ENCODE data around the gene RAB14. TPM values are rescaled to one million over a fixed set of nuclear protein-coding genes. Genes with fewer than 3 reads are reported as not detected.
A peak's percentile ranks its signal among the peaks of the same experiment; 100 is the strongest.

Gene RAB14
- total RNA-seq, 1 donor from 2014 or later: 50.6 TPM

GRCh38 chr9:121219530-121219929 lies 17.9 kb upstream of the RAB14 start:
- no peak for DNase-seq

DNA sequence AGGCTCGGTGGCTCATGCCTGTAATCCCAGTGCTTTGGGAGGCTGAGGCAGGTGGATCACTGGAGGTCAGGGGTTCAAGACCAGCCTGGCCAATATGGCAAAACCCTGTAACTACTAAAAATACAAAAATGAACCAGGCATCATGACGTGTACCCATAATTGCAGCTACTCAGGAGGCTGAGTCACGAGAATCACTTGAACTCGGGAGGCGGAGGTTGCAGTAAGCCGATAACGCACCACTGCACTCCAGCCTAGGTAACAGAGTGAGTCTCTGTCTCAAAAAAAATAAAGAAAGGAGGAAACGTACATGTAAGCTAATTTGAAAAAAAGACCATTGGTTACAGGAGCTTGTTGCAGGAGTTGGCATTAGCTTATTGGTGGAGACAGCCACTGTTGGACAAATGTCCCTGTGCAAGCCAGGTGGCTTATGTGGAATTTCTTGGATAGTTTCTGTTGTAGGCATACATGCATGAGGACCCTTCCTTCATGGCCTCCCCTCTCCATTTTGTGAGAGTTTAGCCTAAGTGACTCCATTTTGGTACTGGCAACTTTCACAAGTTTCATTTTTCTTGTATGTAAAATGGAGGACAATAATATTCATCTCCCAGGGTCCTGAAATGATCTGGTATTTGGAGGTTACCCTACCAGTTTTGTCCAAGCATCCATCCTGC lies 16.8 kb upstream of the RAB14 start:
- no peak for DNase-seq

DNA sequence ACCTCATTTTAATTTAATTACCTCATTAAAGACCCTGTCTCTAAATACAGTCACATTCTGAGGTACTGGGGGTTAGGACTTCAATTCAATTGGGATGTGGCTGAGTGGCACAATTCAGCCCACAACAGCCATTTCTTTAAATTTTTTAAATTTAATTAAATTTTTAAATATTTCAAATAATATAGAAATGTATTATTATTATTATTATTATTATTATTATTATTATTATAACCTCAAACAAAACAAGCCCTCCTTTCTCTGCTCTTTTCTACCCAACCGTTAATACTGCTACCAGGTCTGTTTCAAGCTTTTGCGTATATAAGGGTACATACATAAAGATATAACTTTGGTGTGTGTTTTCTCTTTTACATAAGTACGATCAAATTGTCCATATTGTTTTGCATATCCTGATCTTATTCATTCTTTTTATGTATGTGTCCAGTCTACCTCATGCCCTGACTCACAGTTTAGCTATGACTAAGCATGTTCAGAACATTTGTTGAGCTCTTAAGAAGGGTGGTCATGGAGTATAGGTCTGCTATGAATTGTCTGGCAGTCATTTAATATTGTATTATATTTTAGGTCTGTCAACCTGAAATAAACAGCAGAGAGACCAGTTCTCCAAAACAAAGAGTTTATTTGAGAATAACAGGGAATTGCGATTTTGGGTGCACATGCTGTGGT lies 16.1 kb upstream of the RAB14 start:
- no peak for DNase-seq

DNA sequence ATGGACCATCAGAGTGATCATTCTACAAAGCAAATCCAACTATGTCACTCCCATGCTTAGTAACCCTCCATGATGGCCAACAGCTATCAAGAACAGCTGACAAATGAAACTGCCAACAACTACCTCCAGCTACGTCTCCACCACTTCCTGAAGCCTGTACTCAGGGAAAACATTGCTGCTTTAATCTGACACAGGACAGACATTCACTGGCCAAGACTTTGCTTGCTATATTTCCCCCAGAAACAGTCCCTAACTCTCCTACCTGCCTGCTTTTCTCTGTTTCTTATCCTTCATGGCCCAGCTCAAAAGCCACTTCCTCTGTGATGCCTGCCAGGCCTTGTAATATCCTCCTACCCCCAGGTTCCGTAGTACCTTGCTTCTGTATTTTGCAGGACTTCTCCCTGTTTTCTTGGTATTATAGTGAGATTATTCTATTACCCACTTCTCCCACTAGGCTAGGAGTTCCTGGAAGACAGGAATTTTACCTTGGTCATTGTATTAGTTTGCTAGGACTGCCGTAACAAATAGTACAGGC lies 14.7 kb upstream of the RAB14 start:
- DNase-seq: no peak

- DNase-seq: no peak
Observed at GRCh38 chr9:121214005-121214404, 12.3 kb upstream of the RAB14 start.

- DNase-seq: peak; percentile 84
Observed at GRCh38 chr9:121213136-121213806, 11.6 kb upstream of the RAB14 start.

- no peak for DNase-seq
Observed at GRCh38 chr9:121210536-121210935, 8.9 kb upstream of the RAB14 start.

DNA sequence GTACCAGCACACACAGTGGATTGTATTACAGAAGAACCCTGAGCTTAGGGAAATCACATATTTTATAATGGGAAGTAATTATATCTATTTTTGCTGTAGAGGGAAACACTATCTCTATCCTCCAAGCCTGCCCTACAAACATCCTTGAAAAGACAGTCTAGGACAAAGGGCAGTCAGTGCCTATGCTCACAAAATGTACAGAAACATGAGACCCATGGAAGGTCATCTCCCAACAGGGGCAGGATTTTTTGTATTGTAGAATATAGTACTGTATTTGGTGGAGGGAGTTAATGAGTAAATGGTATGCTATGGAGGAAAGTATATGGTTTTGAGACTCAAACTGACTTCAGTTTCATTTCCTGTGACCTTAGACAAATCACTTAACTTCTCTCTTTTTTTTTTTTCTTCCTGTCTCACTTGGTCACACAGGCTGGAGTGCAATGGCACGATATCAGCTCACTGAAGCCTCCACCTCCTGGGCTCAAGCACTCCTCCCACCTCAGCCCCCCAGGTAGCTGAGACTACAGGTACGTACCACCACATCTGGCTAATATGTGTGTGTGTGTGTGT lies 5.8 kb upstream of the RAB14 start:
- DNase-seq: no peak

GRCh38 chr9:121206516-121207370 lies 5.1 kb upstream of the RAB14 start:
- no peak for DNase-seq

GRCh38 chr9:121204611-121205010 lies 2.9 kb upstream of the RAB14 start:
- no peak for DNase-seq

GRCh38 chr9:121204121-121204520 lies 2.5 kb upstream of the RAB14 start:
- DNase-seq: no peak

- DNase-seq: no peak
Observed at GRCh38 chr9:121201045-121201737, 478 bp downstream of the RAB14 start.

DNA sequence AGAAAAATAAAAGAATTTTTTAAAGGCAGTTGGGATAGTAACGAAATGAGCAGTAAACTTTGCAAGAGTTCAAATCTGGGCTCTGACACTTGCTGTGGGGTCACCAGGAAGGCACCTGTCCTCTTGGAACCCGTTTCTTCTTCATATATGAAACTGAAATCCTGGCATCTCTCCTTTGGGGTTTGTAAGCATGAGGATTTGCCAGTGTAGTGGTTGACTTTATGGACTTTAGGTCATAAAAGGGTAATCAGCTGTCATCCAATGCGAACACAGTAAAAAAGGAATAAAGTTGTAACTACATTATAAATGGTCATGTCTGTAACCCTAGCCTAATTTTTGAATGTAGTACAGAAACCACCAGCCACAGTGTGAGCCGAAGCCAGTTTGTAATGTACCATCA lies 1.3 kb downstream of the RAB14 start:
- no peak for DNase-seq

GRCh38 chr9:121199921-121200320 lies 1.7 kb downstream of the RAB14 start:
- no peak for DNase-seq

DNA sequence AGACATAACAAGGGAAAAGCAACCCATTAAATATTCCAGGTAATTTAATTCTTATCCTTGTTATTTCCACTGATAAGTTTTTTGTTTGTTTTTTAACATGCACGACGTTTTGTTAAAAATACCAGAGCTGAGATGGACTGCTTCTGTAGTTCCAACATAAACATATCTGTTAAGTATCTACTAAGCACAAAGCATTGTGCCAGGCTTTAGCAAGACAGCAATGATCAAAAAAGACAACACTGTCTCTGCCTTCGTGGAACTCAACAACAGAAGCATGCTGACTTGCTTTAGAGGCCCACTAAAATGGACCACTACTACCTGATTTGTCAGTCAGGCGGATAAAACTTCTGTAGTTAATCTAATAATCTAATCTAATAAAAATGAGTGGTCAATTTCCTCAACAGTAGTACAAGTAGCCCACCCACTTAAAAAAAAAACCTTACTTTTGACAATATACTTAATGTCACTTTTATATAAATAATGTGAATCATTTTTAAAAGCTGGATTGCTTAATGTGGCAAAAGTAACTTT lies 3.1 kb downstream of the RAB14 start:
- no peak for DNase-seq

DNA sequence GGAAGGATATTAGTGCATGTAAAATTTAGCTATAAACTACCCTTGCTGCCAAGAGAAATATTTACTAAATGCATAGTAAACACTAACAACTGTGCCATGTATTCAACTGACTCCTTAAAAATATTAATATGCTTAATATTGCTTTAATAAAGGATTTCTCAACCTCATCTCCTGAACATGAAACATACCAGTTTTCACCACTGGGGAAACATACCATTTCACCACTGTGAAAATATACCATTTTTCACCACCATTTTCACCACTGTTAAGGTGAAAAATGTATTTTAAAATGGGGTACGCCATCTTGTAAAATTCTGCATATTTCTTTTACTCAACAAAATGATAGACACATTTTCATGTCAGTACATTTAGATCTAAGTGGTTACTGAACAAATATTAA lies 4.5 kb downstream of the RAB14 start:
- no peak for DNase-seq

DNA sequence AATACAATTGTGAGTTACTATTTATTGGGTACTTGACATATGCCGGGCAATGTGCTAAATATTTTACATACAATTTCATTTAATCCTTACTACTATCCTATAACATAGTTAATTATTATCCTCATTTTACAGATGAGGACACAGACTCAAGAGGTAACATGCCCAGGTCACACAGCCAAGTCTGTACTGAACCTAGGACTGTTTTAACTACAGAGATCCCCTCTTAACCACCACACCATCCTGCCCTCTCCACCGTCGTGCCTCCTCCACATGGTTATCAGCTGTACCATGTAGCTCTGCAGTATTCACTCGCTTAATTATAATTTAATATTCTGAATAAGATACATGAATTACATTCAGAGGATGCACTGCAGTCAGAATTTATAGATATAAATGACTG lies 5.3 kb downstream of the RAB14 start:
- DNase-seq: no peak

DNA sequence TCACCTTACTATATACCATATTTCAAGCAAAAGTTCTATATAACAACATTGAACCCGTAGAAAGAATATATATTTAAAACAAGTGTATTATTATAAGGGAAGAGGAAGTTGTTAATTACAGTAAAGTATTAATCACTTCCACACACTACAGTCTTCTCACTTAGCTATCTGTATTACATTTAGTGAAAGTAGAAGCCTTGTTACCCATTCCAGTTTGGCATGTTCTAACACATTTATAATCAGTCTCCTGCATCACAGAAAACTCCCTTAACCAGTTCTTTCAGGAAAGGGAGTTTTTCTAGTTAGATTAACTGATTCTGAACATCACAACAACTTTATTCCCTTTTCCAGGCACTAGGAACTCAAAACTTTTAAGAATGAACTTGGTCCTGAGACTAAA lies 6.9 kb downstream of the RAB14 start:
- no peak for DNase-seq

DNA sequence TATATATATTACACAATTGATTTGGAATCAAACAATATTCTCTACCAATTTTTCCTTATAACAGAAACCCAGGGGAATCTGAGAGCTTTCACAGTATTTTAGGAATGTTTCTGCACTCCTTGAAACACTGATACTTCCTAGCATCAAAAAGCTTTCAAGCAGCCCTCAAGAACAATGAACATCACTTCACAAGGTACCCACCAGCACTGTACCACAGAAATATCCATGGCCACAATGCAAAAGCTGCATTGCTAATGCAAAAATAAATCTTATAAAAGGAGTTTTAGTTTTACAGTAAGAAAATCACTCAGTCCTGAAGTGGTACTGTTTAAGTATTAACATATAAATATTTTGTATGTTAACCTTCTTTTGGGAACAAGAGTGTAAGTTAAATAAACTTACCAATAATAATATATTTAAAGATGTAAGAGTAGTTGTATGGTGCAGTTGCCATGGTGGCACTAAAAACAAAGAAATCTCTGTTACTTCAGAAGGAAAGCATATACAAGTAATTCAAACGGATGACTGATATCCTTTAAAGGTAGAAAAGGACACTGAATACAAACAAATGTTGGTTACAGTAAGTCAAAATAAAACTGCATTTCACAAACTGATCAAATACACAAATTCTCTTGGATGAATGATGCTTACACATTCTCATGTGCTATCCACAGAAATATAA lies 8.6 kb downstream of the RAB14 start:
- DNase-seq: no peak

DNA sequence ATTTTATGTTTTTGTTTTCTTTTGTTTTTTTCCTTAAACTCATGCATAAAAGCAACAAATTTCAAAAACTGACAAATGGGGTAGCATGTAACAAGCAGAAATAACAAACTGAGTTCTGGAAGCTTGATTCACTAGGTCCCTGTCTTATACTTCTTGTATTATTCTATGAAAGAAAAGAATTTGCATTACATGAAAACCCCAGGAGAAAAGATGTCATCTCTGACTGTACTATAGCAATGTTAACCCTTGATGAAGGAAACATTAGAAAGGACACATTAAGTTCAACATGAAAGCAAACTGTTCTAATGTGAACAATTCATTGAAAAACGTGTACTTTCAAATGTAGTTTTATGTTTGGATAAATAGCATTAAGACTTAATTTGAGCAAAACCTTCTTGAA lies 9.2 kb downstream of the RAB14 start:
- DNase-seq: no peak

DNA sequence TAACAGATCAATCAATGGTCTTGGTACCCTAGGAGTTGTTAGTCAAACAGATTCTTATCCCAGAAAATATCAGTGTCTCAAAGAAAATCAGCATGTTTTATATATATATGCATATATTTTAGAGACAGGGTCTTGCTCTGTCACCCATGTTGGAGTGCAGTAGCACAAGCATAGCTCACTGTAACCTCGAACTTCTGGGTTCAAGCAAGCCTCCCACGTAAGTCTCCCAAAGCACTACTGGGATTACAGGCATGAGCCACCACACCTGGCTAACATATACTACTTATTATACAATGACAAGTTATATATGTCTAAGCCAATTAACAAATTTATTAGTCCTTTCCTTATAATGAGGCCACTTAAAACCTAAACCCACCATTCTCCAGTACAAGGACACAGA lies 10.4 kb downstream of the RAB14 start:
- no peak for DNase-seq
